HCT116 (cell line): Measurements from ENCODE around the gene RIMBP2. TPM values are rescaled to one million over a fixed set of nuclear protein-coding genes. Genes with fewer than 3 reads are reported as not detected.

ENCODE experiments used
- ATAC-seq: fragments of 200-7000 bp; cut with Tn5 transposase; 2 replicates; pipeline ENCODE4 v1.9.1; 2020; ENCODE audit warnings: mild to moderate bottlenecking, moderate library complexity
- BruUV-seq: library from RNA; stranded (reverse); fragments of 400-500 nt; replicated peaks from 2 replicates; lab custom pipeline; 2021; lab: Mats Ljungman, UMichigan
- CTCF ChIA-PET: fragments of 300-600 bp; sonication (Branson Sonifier 250); formaldehyde crosslinking; loops from one replicate; lab custom pipeline; 2021; ENCODE audit warnings: antibody characterized with exemption; lab: Charles Lee
- POLR2A ChIA-PET: fragments of 300-600, 350-600 bp; sonication (Branson Sonifier 250); formaldehyde crosslinking; loops from one replicate; lab custom pipeline; 2021; ENCODE audit warnings: antibody characterized with exemption; lab: Charles Lee
- RAD21 ChIA-PET, 2 experiments: fragments of 300-600 bp; sonication (Branson Sonifier 250); formaldehyde crosslinking; loops; one replicate each; lab custom pipeline; 2023; ENCODE audit warnings: low total read pairs in 2 of 2; ENCODE audit not compliant: uncharacterized antibody in 2 of 2, unreplicated experiment in 2 of 2, low non-redundant PET in 1 of 2; lab: Charles Lee
- DNase-seq: peaks from one replicate; pipeline ENCODE4 v3.0.0-alpha.2; 2010; ENCODE audit warnings: low read depth, low spot score
- H2AFZ ChIP-seq: fragments of 200-600 bp; shearing (Covaris generic), sonication (generic); 2 replicates; pipeline ENCODE4 v1.6.1; 2017; ENCODE audit warnings: low read depth, mixed run types, mixed read lengths, antibody characterized with exemption, low read length; ENCODE audit not compliant: poor library complexity, severe bottlenecking
- H3K27ac ChIP-seq: 2 replicates; pipeline ENCODE4 v1.5.1; 2012; ENCODE audit warnings: low read depth, low read length
- H3K27me3 ChIP-seq: fragments of 200-600 bp; sonication (generic); 2 replicates; pipeline ENCODE4 v1.6.1; 2016; ENCODE audit warnings: mixed run types, low read length, mixed read lengths; ENCODE audit not compliant: insufficient read depth
- H3K36me3 ChIP-seq, 2 experiments: fragments of 200-500 bp in 1 of 2; fragments of 200-600 bp in 1 of 2; sonication (Bioruptor generic) in 1 of 2; sonication (generic) in 1 of 2; 2 replicates each; pipeline versions ENCODE4 v1.5.1 to v1.6.1; 2014 to 2016; ENCODE audit warnings: low read length in 2 of 2, inconsistent platforms in 1 of 2, mixed read lengths in 1 of 2, mixed run types in 1 of 2; ENCODE audit not compliant: insufficient read depth in 2 of 2, control insufficient read depth in 1 of 2
- H3K4me1 ChIP-seq, 2 experiments: fragments of 200-600 bp in 1 of 2; sonication (generic) in 1 of 2; 2 replicates each; pipeline versions ENCODE4 v1.5.1 to v1.6.1; 2012 to 2017; ENCODE audit warnings: low read length in 2 of 2, inconsistent platforms in 1 of 2, mild to moderate bottlenecking in 1 of 2, mixed read lengths in 1 of 2, mixed run types in 1 of 2, moderate library complexity in 1 of 2; ENCODE audit not compliant: insufficient read depth in 2 of 2, control insufficient read depth in 1 of 2
- H3K4me2 ChIP-seq: fragments of 200-600 bp; sonication (generic); 2 replicates; pipeline ENCODE4 v1.6.1; 2017; ENCODE audit warnings: mixed run types, low read length, mixed read lengths
- H3K4me3 ChIP-seq, 2 experiments: fragments of 200-600 bp in 1 of 2; sonication (generic) in 1 of 2; replicated peaks in 1 of 2; 2 replicates each; pipeline ENCODE4 v1.5.1; 2011 to 2016; ENCODE audit warnings: low read length in 2 of 2, control low read depth in 1 of 2, low read depth in 1 of 2, mild to moderate bottlenecking in 1 of 2, mixed read lengths in 1 of 2, mixed run types in 1 of 2
- H3K79me2 ChIP-seq: fragments of 200-600 bp; sonication (generic); 2 replicates; pipeline ENCODE4 v1.6.1; 2017; ENCODE audit warnings: mild to moderate bottlenecking, mixed run types, low read length, moderate library complexity, mixed read lengths; ENCODE audit not compliant: insufficient read depth
- H3K9ac ChIP-seq: fragments of 200-600 bp; sonication (generic); 2 replicates; pipeline ENCODE4 v1.6.1; 2016; ENCODE audit warnings: low read length, mixed read lengths
- H3K9me2 ChIP-seq: fragments of 200-600 bp; sonication (generic), shearing (Covaris generic); 2 replicates; pipeline ENCODE4 v1.6.1; 2017; ENCODE audit warnings: mixed run types, mild to moderate bottlenecking, moderate library complexity; ENCODE audit not compliant: insufficient read depth
- H3K9me3 ChIP-seq, 2 experiments: fragments of 200-500 bp in 1 of 2; fragments of 200-600 bp in 1 of 2; sonication (Bioruptor generic) in 1 of 2; sonication (generic) in 1 of 2; 2 replicates each; pipeline ENCODE4 v1.6.1; 2014 to 2017; ENCODE audit warnings: low read length in 2 of 2, mixed read lengths in 2 of 2, inconsistent platforms in 1 of 2, low read depth in 1 of 2, mild to moderate bottlenecking in 1 of 2, mixed run types in 1 of 2, moderate library complexity in 1 of 2; ENCODE audit not compliant: control insufficient read depth in 1 of 2, insufficient read depth in 1 of 2
- H4K20me1 ChIP-seq: fragments of 200-600 bp; sonication (generic), shearing (Covaris generic); 2 replicates; pipeline ENCODE4 v1.6.1; 2017; ENCODE audit warnings: mixed run types, mild to moderate bottlenecking, moderate library complexity; ENCODE audit not compliant: insufficient read depth
- ATF3 ChIP-seq: IDR thresholded peaks from 2 replicates; pipeline ENCODE4 v1.6.1; 2012
- TCF7L2 ChIP-seq: IDR thresholded peaks from 2 replicates; pipeline ENCODE4 v1.7.0; 2011; ENCODE audit warnings: borderline replicate concordance, inconsistent platforms; ENCODE audit not compliant: insufficient read depth, insufficient read length; ENCODE audit errors: extremely low read depth
- intact Hi-C: fragments of 100-400 bp; cut with micrococcal nuclease; formaldehyde crosslinking; loops from 2 replicates; pipeline ENCODE4 v1.10.0; 2022
- total RNA-seq: library from RNA; stranded (reverse); gene quantifications from one replicate; pipeline ENCODE4 v1.2.1, GENCODE V29; 2021; ENCODE audit not compliant: unreplicated experiment
- TF ChIP-seq, protein P1 (sequence below): IDR thresholded peaks from 2 replicates; pipeline ENCODE4 v1.6.1; 2012; ENCODE audit warnings: low read depth

The RIMBP2 gene
- total RNA-seq, 1 experiment from 2014 or later: not detected

DNA sequence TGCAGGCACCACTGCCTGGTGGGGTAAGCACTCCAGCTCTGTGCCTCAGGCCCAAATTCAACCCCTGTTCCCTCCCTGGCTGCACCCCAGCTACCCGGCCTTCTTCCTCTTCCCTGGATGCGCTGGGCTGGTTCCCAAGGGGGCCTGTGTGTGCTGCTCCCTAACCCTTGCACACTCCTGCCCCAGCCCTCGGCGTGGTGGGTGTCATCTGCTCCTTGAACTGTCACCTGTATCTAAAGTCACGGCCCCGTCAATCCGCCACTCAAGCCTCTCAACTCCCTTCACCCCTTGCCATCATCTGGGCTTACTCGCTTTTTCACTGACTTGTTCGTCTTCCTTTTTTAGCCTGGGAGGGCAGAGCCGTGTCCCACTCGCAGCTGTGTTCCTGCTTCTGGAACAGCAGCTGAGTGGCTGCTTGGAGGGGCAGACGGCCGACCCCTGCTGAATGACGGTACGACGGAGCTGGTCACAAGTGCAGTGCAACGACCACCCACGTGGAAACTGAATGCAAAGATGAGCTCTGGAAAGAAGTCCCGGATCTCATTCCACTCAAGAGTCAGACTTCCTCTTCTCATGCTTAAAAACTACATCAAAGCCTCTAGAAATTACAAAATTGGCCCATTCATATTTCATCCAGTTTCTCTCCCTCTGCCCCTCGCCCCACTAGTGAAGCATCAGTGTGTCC is 239.5 kb downstream of the RIMBP2 start:
- no peak overlapping the region for H3K4me2 ChIP-seq
- H3K9me3 ChIP-seq: no peaks in the 10 kb centered on the region
- no peak overlapping the region for H3K27ac ChIP-seq
- H4K20me1 ChIP-seq: no peaks in the 10 kb centered on the region
- H3K9ac ChIP-seq: no peak overlapping the region
- ChIA-PET RAD21 (no interaction called here), POLR2A (no interaction called here), CTCF (no interaction called here)
- BruUV-seq: no TSS peak
- intact Hi-C loops: no loop called here
- ATAC-seq (no peak), DNase-seq (no peak)
- TF ChIP-seq ATF3 (no peak), TCF7L2 (no peak)
- TF ChIP-seq, protein P1, sequence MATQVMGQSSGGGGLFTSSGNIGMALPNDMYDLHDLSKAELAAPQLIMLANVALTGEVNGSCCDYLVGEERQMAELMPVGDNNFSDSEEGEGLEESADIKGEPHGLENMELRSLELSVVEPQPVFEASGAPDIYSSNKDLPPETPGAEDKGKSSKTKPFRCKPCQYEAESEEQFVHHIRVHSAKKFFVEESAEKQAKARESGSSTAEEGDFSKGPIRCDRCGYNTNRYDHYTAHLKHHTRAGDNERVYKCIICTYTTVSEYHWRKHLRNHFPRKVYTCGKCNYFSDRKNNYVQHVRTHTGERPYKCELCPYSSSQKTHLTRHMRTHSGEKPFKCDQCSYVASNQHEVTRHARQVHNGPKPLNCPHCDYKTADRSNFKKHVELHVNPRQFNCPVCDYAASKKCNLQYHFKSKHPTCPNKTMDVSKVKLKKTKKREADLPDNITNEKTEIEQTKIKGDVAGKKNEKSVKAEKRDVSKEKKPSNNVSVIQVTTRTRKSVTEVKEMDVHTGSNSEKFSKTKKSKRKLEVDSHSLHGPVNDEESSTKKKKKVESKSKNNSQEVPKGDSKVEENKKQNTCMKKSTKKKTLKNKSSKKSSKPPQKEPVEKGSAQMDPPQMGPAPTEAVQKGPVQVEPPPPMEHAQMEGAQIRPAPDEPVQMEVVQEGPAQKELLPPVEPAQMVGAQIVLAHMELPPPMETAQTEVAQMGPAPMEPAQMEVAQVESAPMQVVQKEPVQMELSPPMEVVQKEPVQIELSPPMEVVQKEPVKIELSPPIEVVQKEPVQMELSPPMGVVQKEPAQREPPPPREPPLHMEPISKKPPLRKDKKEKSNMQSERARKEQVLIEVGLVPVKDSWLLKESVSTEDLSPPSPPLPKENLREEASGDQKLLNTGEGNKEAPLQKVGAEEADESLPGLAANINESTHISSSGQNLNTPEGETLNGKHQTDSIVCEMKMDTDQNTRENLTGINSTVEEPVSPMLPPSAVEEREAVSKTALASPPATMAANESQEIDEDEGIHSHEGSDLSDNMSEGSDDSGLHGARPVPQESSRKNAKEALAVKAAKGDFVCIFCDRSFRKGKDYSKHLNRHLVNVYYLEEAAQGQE: no peak
- no peak overlapping the region for H2AFZ ChIP-seq
- no peaks in the 10 kb centered on the region for H3K36me3 ChIP-seq
- H3K4me3 ChIP-seq: no peak overlapping the region
- no peaks in the 10 kb centered on the region for H3K9me2 ChIP-seq
- no peaks in the 10 kb centered on the region for H3K4me1 ChIP-seq
- H3K79me2 ChIP-seq: no peaks in the 10 kb centered on the region
- H3K27me3 ChIP-seq: 0 out of 2 replicates have a peak, but pooled peaks cover 4% of the 10 kb centered on the region
